A172 (cell line): ENCODE data around the gene SLC14A1. TPM values are rescaled to one million over a fixed set of nuclear protein-coding genes. Genes with fewer than 3 reads are reported as not detected.

ENCODE experiments used
- DNase-seq: peaks from one replicate; pipeline ENCODE4 v3.0.0-alpha.2; 2015; ENCODE audit warnings: low spot score
- total RNA-seq: library from RNA; depleted of rRNA; stranded (reverse); fragments of >200 nt; shearing (Covaris generic); gene quantifications from 2 replicates; pipeline ENCODE4 v1.2.3, GENCODE V29; 2014

The SLC14A1 gene
- total RNA-seq, 1 experiment from 2014 or later, result not detected

DNA sequence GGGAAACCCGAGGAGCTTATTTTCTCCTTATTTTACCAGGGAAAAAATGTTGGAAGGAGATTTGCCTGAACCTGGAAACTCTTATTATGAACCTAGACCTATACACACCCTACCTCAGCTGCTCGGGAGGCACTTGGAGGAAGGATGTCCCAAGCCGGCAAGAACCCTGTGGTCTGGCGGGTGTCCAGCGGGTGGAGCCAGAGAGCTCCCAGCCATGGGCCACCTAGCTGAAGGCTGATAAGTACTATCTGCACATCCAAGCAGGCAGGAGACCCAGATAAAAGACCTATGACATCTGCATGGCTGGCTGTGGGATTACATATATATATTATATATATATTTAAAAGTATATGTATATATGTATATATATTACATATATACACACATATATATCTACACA, 1.1 kb upstream of the SLC14A1 start:
- peak; percentile 55 for DNase-seq

- no peak for DNase-seq
These were observed 620 bp downstream of the SLC14A1 start for GRCh38 chr18:45724601-45725000.

DNA sequence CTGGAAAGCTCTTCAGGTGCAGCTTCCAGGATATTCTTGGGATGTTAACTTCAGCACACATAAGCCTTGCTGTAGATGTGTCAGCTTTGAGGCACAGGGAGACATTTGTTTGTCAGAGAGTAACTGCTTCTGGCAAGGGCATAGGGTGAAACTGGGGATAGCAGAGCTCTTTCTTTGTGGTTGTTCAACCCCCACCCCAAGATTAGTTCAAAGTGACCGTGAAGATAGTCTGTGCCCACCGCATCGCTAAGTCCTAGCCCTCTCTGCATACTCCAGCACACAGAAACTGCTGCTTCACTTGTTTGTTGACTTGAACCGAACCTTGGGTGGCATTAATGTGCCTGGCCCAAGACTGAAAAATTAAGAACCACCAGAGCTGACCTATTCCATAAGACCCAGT, 1.4 kb downstream of the SLC14A1 start:
- DNase-seq, result no peak

DNA sequence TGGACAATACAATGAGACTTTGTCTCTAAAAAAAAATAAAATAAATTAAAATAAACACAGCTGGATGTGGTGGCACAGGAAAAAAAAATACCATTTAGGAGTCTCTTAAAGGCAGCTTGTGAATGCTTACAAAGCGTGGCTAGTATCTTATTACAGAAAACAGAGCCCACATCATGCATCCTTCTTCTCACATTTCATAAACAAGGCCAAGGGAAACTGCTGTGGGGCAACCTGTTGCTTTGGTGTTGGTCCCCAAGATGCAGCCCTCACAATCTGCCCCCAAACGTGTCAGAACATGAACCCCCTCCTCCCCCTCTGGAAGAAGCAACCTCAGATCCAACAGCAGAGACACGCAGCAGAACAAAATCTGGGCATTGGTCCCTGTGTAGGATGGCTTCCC, 2.6 kb downstream of the SLC14A1 start:
- no peak for DNase-seq

- no peak for DNase-seq
These were observed 3.1 kb downstream of the SLC14A1 start for GRCh38 chr18:45727068-45727467.

DNA sequence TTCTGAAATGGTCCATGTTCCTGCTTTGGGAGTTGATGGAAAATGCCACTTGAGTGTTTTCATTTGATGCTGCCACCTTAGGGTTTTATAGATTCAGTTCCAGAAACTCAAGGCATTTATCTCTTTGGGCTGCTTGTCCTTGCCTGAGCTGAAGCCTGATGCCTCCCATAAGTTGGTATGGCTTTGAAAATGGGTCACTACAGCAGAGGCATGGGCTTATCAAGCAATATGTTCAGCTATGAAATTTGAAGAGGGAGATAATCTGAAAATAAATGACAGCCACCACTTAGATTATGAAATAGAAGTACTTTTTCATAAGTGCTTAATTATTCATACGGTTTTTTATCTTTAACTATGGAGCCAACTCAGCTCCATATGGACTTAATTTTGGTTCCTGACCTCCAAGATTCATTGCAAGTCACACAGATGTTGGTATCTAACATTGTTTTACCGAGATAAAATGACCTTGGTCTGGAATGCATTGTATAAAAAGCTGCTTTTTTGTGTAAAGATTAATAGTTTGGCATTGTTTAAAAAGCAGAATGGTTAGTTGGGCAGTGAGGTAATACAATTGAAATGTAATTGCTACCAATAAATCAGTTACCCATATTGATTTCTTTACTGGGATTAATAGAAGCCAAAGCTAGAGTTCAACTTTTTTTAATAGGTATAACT, 4.5 kb downstream of the SLC14A1 start:
- DNase-seq, result no peak

- DNase-seq, result peak; percentile 55
These were observed 7.0 kb downstream of the SLC14A1 start for GRCh38 chr18:45730832-45731575.

DNA sequence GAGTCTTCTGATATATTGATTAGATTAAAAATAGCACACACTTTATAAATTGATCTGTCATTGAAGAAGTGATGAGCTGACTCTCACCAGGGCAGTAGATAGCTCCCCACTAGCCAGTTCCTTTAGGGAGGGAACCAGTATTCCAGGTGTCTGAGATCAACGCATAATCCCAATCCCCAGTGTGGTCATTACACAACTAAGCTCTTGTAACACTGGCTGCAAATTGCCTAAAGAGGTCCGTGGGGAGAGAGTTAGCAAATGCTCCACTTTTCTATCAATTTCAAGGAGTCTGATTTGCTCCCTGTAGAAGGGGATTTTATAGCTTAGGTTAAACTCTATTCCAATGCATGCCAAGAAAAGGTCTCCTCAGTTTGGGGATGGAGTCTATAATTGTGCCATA, 7.7 kb downstream of the SLC14A1 start:
- DNase-seq, result no peak

GRCh38 chr18:45733535-45733934, 9.6 kb downstream of the SLC14A1 start:
- no peak for DNase-seq

GRCh38 chr18:45734505-45734904, 10.5 kb downstream of the SLC14A1 start:
- no peak for DNase-seq

DNA sequence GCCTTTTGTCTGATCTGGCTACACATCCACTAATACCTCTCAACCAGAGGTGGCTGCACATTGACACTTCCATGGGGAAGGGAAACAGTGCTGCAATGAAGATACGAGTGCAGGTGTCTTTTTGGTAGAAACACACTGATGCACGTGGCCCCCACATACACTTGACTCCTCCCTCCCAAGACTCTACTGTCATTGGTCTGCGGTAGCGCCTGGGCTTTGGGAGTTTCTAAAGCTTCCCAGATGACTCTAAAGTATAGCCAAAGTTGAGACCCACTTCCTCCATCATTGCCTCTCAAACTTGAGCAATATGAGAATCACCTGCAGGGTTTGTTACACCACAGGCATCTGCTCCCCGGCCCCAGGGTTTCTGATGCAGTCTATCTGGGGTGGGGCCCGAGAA, 11.0 kb downstream of the SLC14A1 start:
- no peak for DNase-seq

DNA sequence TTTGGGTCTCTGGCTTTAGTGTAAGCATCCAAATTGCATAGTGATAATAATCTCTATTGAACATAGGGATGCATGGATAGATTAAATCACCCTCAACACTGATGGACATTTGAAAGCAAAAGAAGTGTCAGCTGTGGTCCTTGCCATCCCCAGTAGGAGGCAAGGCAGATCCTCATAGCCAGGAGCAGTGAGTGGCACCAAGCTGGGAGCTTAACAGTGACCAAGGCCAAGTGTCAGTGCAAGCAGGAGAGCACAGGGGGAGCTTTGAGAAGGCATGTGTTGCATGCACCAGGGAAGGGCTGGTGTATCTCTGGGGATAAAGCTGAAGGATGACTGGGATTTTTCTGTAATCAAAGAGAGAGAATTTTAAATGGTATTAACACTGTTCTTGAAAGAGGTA, 14.7 kb downstream of the SLC14A1 start:
- no peak for DNase-seq

- no peak for DNase-seq
These were observed 15.3 kb downstream of the SLC14A1 start for GRCh38 chr18:45739268-45739667.

GRCh38 chr18:45739848-45740247, 15.9 kb downstream of the SLC14A1 start:
- DNase-seq, result no peak

- DNase-seq, result no peak
These were observed 17.1 kb downstream of the SLC14A1 start for GRCh38 chr18:45741056-45741455.

- no peak for DNase-seq
These were observed 22.0 kb downstream of the SLC14A1 start for GRCh38 chr18:45745817-45746461.

DNA sequence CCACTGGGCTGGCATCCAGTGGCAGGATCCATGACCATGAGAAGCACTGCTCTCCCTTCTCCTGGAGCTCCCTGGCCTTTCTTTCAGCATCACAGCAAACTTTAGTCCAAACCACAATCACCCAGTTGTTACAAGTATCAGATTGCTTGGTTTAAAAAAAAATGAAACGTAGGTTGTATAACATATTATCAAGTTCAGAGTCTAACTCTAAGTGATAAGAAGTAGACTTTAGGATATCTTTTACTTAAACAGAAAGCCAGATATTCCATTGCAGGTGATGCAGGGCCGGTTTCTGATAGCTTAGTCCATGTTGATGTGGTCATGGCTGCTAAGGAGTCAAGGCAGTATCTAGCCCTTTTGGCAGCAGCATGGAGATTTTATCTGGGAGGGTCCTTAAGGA, 24.5 kb downstream of the SLC14A1 start:
- no peak for DNase-seq

GRCh38 chr18:45749918-45750689, 26.1 kb downstream of the SLC14A1 start:
- no peak for DNase-seq

DNA sequence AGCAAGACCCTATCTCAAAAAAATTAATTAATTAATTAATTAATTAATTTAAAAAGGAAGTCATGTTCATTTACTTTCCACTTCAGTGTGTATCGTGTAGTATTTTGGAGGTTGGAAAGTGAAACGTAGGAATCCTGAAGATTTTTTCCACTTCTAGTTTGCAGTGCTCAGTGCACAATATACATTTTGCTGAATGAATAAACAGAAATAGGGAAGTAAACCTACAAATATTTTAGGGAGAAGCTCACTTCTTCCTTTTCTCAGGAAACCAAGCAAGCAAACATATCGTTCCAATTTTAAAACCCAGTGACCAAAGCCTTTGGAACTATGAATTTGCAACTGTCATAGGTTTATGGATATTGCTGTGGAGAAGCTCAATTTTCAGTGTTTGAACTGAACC, 27.8 kb downstream of the SLC14A1 start:
- no peak for DNase-seq

DNA sequence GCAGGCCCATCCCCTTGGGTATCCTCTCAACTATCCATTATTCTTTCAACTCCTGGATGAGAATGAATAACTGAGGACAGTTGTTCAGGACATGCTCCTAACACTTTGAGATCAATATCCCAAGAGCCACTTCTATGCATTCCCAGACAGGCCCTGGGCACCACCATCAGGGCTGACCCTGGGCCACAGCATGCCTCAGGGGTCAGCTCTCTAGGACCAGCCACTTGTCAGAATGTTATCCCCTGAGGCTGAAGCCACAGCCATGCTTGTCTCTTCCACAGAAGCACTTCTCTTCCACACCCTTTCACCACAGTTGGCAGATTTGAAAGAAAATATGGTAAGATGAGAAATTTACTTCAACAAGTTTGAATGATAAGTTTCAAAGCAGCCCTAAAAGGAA, 28.7 kb downstream of the SLC14A1 start:
- DNase-seq, result no peak

DNA sequence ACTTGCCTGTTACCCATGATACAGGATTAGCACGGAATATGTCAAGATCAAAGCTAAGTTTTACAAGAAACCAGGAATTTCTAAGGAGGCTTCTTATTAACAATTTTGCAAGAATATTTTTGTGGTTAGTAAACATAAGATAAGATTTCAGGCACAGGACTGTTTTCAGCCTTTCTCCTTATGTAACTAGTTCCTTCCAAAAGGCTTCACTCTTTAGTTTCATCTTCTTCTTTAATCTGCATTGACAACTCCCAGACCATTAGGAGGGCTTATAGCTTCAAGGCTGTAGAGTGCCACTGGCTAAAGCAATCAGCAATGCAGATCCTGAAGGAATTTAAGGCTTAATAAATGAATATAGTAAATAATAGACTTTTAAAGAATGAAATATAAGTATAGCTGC, 29.3 kb downstream of the SLC14A1 start:
- no peak for DNase-seq

- peak; percentile 54 for DNase-seq
These were observed 32.0 kb downstream of the SLC14A1 start for GRCh38 chr18:45755934-45756333.
